A549 (cell line): ENCODE results near the gene RNF6. TPM values are rescaled to one million over a fixed set of nuclear protein-coding genes. Genes with fewer than 3 reads are reported as not detected.

Experiments
- ATAC-seq, 2 experiments: fragments of 200-7000 bp in 1 of 2; fragments of >200 bp in 1 of 2; cut with Nextera tagmentation in 1 of 2; cut with Tn5 transposase in 1 of 2; 3 replicates each; pipeline versions ENCODE4 v1.8.0 to v1.9.1; 2018 to 2020; ENCODE audit warnings: mild to moderate bottlenecking in 1 of 2, moderate library complexity in 1 of 2
- CTCF ChIA-PET: fragments of 300-600 bp; sonication (Branson Sonifier 250); formaldehyde crosslinking; extraction: SDS; loops from one replicate; lab custom pipeline; 2021; ENCODE audit warnings: antibody characterized with exemption, inconsistent platforms; lab: Yijun Ruan, JAX
- POLR2A ChIA-PET: fragments of 350-600 bp; formaldehyde crosslinking; extraction: SDS; loops from one replicate; lab custom pipeline; 2021; ENCODE audit warnings: antibody characterized with exemption, inconsistent platforms; lab: Yijun Ruan, JAX
- DNase-seq, 2 experiments: peaks; one replicate each; pipeline versions ENCODE4 v3.0.0 to v3.0.0-alpha.2; 2011 to 2016; ENCODE audit warnings: low read depth in 1 of 2, low spot score in 1 of 2
- FAIRE-seq: peaks from 2 replicates; lab custom pipeline; 2011; peaks lifted over from hg19 to GRCh38; lab: Jason Lieb, UNC
- H3K27ac ChIP-seq, 2 experiments: fragments of >200 bp; sonication (Bioruptor Twin); formaldehyde crosslinking; 3 replicates each; pipeline ENCODE4 v1.5.1; 2016 to 2017
- H3K4me1 ChIP-seq: fragments of >200 bp; sonication (Bioruptor Twin); formaldehyde crosslinking; 3 replicates; pipeline ENCODE4 v1.6.1; 2016
- H3K4me2 ChIP-seq: fragments of >200 bp; sonication (Bioruptor Twin); formaldehyde crosslinking; 3 replicates; pipeline ENCODE4 v1.6.1; 2016
- H3K4me3 ChIP-seq: fragments of >200 bp; sonication (Bioruptor Twin); formaldehyde crosslinking; 3 replicates; pipeline ENCODE4 v1.5.1; 2016
- H3K9me3 ChIP-seq: fragments of >200 bp; sonication (Bioruptor Twin); formaldehyde crosslinking; 3 replicates; pipeline ENCODE4 v1.6.1; 2016
- CEBPB ChIP-seq, 2 experiments: fragments of >200 bp in 1 of 2; sonication (Bioruptor Twin) in 1 of 2; formaldehyde crosslinking in 1 of 2; IDR thresholded peaks; 2 replicates each; pipeline ENCODE4 v1.6.1; 2012 to 2016
- CHD4 ChIP-seq: fragments of 200-600 bp; sonication (generic); IDR thresholded peaks from 2 replicates; pipeline ENCODE4 v1.6.1; 2016; ENCODE audit warnings: antibody characterized with exemption, mild to moderate bottlenecking, borderline replicate concordance
- EHMT2 ChIP-seq: fragments of 200-600 bp; sonication (generic); IDR thresholded peaks from 2 replicates; pipeline ENCODE4 v1.6.1; 2016; ENCODE audit warnings: antibody characterized with exemption, low read depth, mild to moderate bottlenecking, moderate library complexity
- FOSB ChIP-seq: fragments of 250-450 bp; sonication (Bioruptor Pico); IDR thresholded peaks from 2 replicates; pipeline ENCODE4 v1.5.0; 2020; ENCODE audit warnings: mild to moderate bottlenecking, moderate library complexity
- FOSL2 ChIP-seq, 2 experiments: fragments of 450-650 bp in 1 of 2; fragments of >200 bp in 1 of 2; sonication (Bioruptor Twin) in 1 of 2; formaldehyde crosslinking; IDR thresholded peaks; 2 replicates each; pipeline versions ENCODE4 v1.5.0 to v1.6.1; 2016 to 2020; ENCODE audit warnings: mild to moderate bottlenecking in 1 of 2, moderate library complexity in 1 of 2
- FOXS1 ChIP-seq: fragments of 250-450 bp; sonication (Bioruptor Pico); IDR thresholded peaks from 2 replicates; pipeline ENCODE4 v1.5.0; 2020; ENCODE audit warnings: mild to moderate bottlenecking, moderate library complexity
- GATA3 ChIP-seq: IDR thresholded peaks from 2 replicates; pipeline ENCODE4 v1.6.1; 2012; ENCODE audit warnings: borderline replicate concordance
- HDAC2 ChIP-seq: fragments of 200-600 bp; sonication (generic); IDR thresholded peaks from 2 replicates; pipeline ENCODE4 v1.6.1; 2016
- HEYL ChIP-seq: fragments of 250-450 bp; sonication (Bioruptor Pico); IDR thresholded peaks from 2 replicates; pipeline ENCODE4 v1.8.0; 2021; ENCODE audit warnings: mild to moderate bottlenecking, moderate library complexity
- HOXB13 ChIP-seq: fragments of 250-450 bp; sonication (Bioruptor Pico); IDR thresholded peaks from 2 replicates; pipeline ENCODE4 v1.5.0; 2020; ENCODE audit warnings: low read depth, mild to moderate bottlenecking, moderate library complexity
- JUNB ChIP-seq: fragments of >200 bp; sonication (Bioruptor Twin); formaldehyde crosslinking; IDR thresholded peaks from 2 replicates; pipeline ENCODE4 v1.6.1; 2016
- MAZ ChIP-seq: fragments of 150-350 bp; IDR thresholded peaks from 2 replicates; pipeline ENCODE4 v1.6.1; 2014; ENCODE audit warnings: antibody characterized with exemption, low read depth, low read length, borderline replicate concordance
- PHF8 ChIP-seq: fragments of 200-600 bp; sonication (generic); IDR thresholded peaks from 2 replicates; pipeline ENCODE4 v1.6.1; 2016; ENCODE audit warnings: low read depth, mild to moderate bottlenecking, antibody characterized with exemption, moderate library complexity, borderline replicate concordance
- POLR2A ChIP-seq: IDR thresholded peaks from 2 replicates; pipeline ENCODE4 v1.6.1; 2012; ENCODE audit warnings: mild to moderate bottlenecking, low read length
- RAD21 ChIP-seq, 2 experiments: fragments of >200 bp in 1 of 2; sonication (Bioruptor Twin) in 1 of 2; formaldehyde crosslinking in 1 of 2; IDR thresholded peaks in 1 of 2; conservative IDR thresholded peaks in 1 of 2; 2 replicates in 1 of 2; 3 replicates in 1 of 2; pipeline ENCODE4 v1.6.1; 2012 to 2018; ENCODE audit warnings: inconsistent platforms in 1 of 2
- RARB ChIP-seq: fragments of 250-450 bp; sonication (Bioruptor Pico); IDR thresholded peaks from 2 replicates; pipeline ENCODE4 v1.8.0; 2021; ENCODE audit warnings: mild to moderate bottlenecking, moderate library complexity
- RFX5 ChIP-seq: fragments of 450-650 bp; IDR thresholded peaks from 2 replicates; pipeline ENCODE4 v1.7.1; 2014; ENCODE audit warnings: antibody characterized with exemption, mild to moderate bottlenecking, moderate library complexity
- RNF2 ChIP-seq: fragments of 200-600 bp; sonication (generic); IDR thresholded peaks from 2 replicates; pipeline ENCODE4 v1.6.1; 2016; ENCODE audit warnings: low read depth, mild to moderate bottlenecking, antibody characterized with exemption, moderate library complexity, borderline replicate concordance
- SREBF2 ChIP-seq: fragments of 450-650 bp; IDR thresholded peaks from 2 replicates; pipeline ENCODE4 v1.6.1; 2014; ENCODE audit warnings: mild to moderate bottlenecking, moderate library complexity
- TFCP2L1 ChIP-seq: fragments of 250-450 bp; sonication (Bioruptor Pico); IDR thresholded peaks from 2 replicates; pipeline ENCODE4 v1.5.0; 2021; ENCODE audit warnings: mild to moderate bottlenecking
- ZC3H11A ChIP-seq: fragments of 450-650 bp; IDR thresholded peaks from 2 replicates; pipeline ENCODE4 v1.6.1; 2014; ENCODE audit warnings: antibody characterized with exemption, mild to moderate bottlenecking
- ZFP36 ChIP-seq: fragments of 450-650 bp; IDR thresholded peaks from 2 replicates; pipeline ENCODE4 v1.6.1; 2014; ENCODE audit warnings: borderline replicate concordance; ENCODE audit not compliant: partially characterized antibody
- ZSCAN20 ChIP-seq: fragments of 250-450 bp; sonication (Bioruptor Pico); IDR thresholded peaks from 2 replicates; pipeline ENCODE4 v1.8.0; 2022; ENCODE audit warnings: mild to moderate bottlenecking, moderate library complexity
- polyA plus RNA-seq, 4 experiments: library from polyadenylated mRNA; depleted of rRNA in 3 of 4; stranded (reverse); fragments of >200 nt; fragmentation: RNase III in 1 of 4; extraction: RNeasy Plus Mini Kit Qiagen cat#74134 plus additional on column Dnase treatment in 1 of 4; gene quantifications; 2 replicates in 3 of 4; 3 replicates in 1 of 4; pipeline ENCODE4 v1.2.3, GENCODE V29; 2011 to 2017
- TF ChIP-seq, protein P1 (sequence below): IDR thresholded peaks from 2 replicates; pipeline ENCODE4 v1.6.1; 2012
- TF ChIP-seq, protein P2 (sequence below): fragments of 250-450 bp; sonication (Bioruptor Pico); IDR thresholded peaks from 2 replicates; pipeline ENCODE4 v1.5.0; 2021; ENCODE audit warnings: mild to moderate bottlenecking, moderate library complexity, borderline replicate concordance
- TF ChIP-seq, protein P3 (sequence below): fragments of >200 bp; sonication (Bioruptor Twin); formaldehyde crosslinking; IDR thresholded peaks from 2 replicates; pipeline ENCODE4 v1.6.1; 2016
- TF ChIP-seq, protein P4 (sequence below): fragments of 450-650 bp; IDR thresholded peaks from 2 replicates; pipeline ENCODE4 v1.6.1; 2014; ENCODE audit warnings: antibody characterized with exemption

RNF6 gene
- polyA plus RNA-seq, 2 of the 4 experiments (the other 2 are of a cell fraction) = 33.7 to 55.3 TPM

DNA sequence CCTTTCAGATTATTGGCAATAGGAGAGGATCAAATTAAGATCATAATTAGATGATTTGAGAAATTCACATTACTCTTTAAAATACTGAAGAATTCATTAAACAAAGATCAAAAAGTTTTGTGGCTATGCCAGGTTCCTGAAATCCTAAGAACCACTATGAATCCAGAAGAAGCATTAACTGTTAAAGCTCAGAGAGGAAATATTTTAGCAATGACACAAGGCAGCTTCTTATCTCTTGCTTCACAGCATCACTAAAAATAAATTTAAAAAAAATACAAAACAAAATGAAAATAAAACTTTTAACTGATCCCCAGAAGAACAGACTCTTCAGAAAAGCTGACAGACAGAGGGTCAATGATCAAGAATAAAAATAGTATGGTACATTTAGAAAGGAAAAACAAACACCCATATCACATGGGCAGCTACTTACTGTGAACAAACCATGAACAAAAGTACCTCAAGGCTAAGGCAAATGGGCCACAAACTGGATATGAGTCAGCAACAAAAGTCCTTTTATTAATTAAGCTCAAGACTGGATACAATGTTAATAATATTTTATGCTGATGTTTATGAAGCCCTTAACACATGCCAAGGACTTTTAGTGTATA is 19.6 kb downstream of the RNF6 start:
- no peak overlapping the region for H3K4me2 ChIP-seq
- H3K9me3 ChIP-seq = no peaks in the 10 kb centered on the region
- POLR2A ChIA-PET = interaction anchor here (1.1 to 1.4 kb wide), 2 partner anchors 16 to 20 kb away, joined by 3 read pairs; partner anchors contain the start of gene RNF6
- TF ChIP-seq MAZ = no peak
- no peak for TF ChIP-seq SREBF2
- TF ChIP-seq RFX5 = no peak
- TF ChIP-seq POLR2A = no peak
- TF ChIP-seq, protein P1, sequence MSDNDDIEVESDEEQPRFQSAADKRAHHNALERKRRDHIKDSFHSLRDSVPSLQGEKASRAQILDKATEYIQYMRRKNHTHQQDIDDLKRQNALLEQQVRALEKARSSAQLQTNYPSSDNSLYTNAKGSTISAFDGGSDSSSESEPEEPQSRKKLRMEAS = no peak
- TF ChIP-seq FOSL2 (IDR thresholded peaks at IDR 0.05) = no peak
- no peak for TF ChIP-seq FOSL2 (CRISPR knock-in tag; IDR thresholded peaks at IDR 0.05)
- TF ChIP-seq CEBPB (IDR thresholded peaks at IDR 0.05) = no peak
- no peak for TF ChIP-seq HOXB13 (CRISPR knock-in tag)
- TF ChIP-seq RARB (CRISPR knock-in tag) = no peak
- no peak for TF ChIP-seq HEYL (CRISPR knock-in tag)
- no peak for TF ChIP-seq GATA3
- no peak for TF ChIP-seq ZFP36
- TF ChIP-seq, protein P2, sequence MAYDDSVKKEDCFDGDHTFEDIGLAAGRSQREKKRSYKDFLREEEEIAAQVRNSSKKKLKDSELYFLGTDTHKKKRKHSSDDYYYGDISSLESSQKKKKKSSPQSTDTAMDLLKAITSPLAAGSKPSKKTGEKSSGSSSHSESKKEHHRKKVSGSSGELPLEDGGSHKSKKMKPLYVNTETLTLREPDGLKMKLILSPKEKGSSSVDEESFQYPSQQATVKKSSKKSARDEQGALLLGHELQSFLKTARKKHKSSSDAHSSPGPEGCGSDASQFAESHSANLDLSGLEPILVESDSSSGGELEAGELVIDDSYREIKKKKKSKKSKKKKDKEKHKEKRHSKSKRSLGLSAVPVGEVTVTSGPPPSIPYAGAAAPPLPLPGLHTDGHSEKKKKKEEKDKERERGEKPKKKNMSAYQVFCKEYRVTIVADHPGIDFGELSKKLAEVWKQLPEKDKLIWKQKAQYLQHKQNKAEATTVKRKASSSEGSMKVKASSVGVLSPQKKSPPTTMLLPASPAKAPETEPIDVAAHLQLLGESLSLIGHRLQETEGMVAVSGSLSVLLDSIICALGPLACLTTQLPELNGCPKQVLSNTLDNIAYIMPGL (CRISPR knock-in tag) = no peak
- no peak for TF ChIP-seq FOSB (CRISPR knock-in tag)
- no peak for TF ChIP-seq HDAC2
- TF ChIP-seq ZC3H11A = no peak
- TF ChIP-seq RAD21 (conservative IDR thresholded peaks at IDR 0.05 in 1 of 2, IDR thresholded peaks at IDR 0.05 in 1 of 2) = no peak
- no peak for TF ChIP-seq PHF8
- no peak for TF ChIP-seq TFCP2L1 (CRISPR knock-in tag)
- TF ChIP-seq, all 56 proteins: peak for 0
- Histone ChIP-seq H3K4me1 (no peaks in the 10 kb centered on the region), H3K27ac (no peak overlapping the region), H3K4me3 (no peak overlapping the region)
- DNase-seq (no peak), ATAC-seq (no peak), FAIRE-seq (no peak)
- CTCF ChIA-PET = interaction anchor here (1.5 kb wide), 1 partner anchor 18 kb away, joined by 3 read pairs; no protein-coding TSS in a partner anchor

DNA sequence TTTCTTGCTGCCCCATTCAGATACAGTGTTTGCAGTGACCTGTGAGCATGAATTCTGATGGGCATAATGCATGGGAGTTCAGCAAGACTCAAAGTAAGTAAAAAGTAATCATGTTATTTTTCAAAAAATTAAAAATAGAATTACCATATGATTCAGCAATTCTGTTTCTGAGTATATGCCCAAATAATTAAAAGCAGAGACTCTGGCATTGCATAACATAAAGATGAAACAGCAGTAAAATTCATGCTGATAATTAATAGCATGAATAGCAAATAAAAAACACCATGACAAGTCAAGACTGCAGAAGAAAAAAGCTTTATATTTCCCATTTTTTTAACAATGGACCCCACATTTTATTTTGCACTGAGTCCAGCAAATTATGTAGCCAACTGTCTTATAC is 21.3 kb downstream of the RNF6 start:
- no peak overlapping the region for H3K27ac ChIP-seq
- POLR2A ChIA-PET = no interaction called here
- TF ChIP-seq FOXS1 (no peak), RNF2 (no peak), EHMT2 (no peak), CHD4 (no peak), SREBF2 (no peak), JUNB (no peak), RARB (CRISPR knock-in tag) (no peak)
- H3K9me3 ChIP-seq = no peaks in the 10 kb centered on the region
- FAIRE-seq = no peak
- H3K4me1 ChIP-seq = no peaks in the 10 kb centered on the region
- no peak for ATAC-seq
- H3K4me2 ChIP-seq = no peak overlapping the region
- H3K4me3 ChIP-seq = no peak overlapping the region
- no peak for DNase-seq
- CTCF ChIA-PET = interaction anchor here (2.3 kb wide), 1 partner anchor 14 kb away, joined by 12 read pairs; no protein-coding TSS in a partner anchor

DNA sequence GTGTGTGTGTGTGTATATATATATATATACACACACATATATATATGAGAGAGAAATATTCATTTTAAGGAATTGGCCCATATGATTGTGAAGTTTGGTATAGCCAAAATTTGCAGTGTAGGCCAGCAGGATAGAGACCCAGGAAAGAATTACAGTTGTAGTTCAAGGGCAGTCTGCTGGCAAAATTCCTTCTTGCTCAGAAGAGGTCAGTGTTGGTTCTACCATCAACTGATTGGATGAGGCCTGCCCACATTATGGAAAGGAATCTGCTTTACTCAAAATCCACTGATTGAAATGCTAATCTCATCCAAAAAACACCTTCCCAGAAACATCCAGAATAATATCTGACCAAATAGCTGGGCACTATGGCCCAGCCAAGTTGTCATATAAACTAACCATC is 24.0 kb downstream of the RNF6 start:
- Histone ChIP-seq H3K4me1 (no peaks in the 10 kb centered on the region), H3K4me2 (no peak overlapping the region), H3K27ac (no peak overlapping the region), H3K4me3 (no peak overlapping the region), H3K9me3 (no peaks in the 10 kb centered on the region)
- DNase-seq (no peak), ATAC-seq (no peak), FAIRE-seq (no peak)
- POLR2A ChIA-PET = no interaction called here
- TF ChIP-seq, protein P3, sequence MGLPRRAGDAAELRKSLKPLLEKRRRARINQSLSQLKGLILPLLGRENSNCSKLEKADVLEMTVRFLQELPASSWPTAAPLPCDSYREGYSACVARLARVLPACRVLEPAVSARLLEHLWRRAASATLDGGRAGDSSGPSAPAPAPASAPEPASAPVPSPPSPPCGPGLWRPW = no peak
- no peak for TF ChIP-seq ZSCAN20 (CRISPR knock-in tag)
- TF ChIP-seq, protein P2 (CRISPR knock-in tag) = no peak
- TF ChIP-seq, protein P4, sequence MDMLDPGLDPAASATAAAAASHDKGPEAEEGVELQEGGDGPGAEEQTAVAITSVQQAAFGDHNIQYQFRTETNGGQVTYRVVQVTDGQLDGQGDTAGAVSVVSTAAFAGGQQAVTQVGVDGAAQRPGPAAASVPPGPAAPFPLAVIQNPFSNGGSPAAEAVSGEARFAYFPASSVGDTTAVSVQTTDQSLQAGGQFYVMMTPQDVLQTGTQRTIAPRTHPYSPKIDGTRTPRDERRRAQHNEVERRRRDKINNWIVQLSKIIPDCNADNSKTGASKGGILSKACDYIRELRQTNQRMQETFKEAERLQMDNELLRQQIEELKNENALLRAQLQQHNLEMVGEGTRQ = no peak
- no peak for TF ChIP-seq ZC3H11A
- CTCF ChIA-PET = no interaction called here
